GM19238 (cell line): ENCODE results near the gene ZBTB16.

Source experiments
- DNase-seq: peaks from one replicate; pipeline ENCODE4 v3.0.0; 2011; ENCODE audit warnings: low spot score; ENCODE audit not compliant: insufficient read length

The ZBTB16 gene

GRCh38 chr11:114182471-114183043 is 123.0 kb downstream of the ZBTB16 start:
- no peak for DNase-seq

- DNase-seq: no peak
These were observed 123.6 kb downstream of the ZBTB16 start for GRCh38 chr11:114183044-114183511.

GRCh38 chr11:114185436-114185835 is 125.9 kb downstream of the ZBTB16 start:
- no peak for DNase-seq

GRCh38 chr11:114187173-114187572 is 127.7 kb downstream of the ZBTB16 start:
- no peak for DNase-seq

- DNase-seq: no peak
These were observed 129.5 kb downstream of the ZBTB16 start for GRCh38 chr11:114188851-114189570.

GRCh38 chr11:114190630-114191029 is 131.1 kb downstream of the ZBTB16 start:
- no peak for DNase-seq

- DNase-seq: no peak
These were observed 132.4 kb downstream of the ZBTB16 start for GRCh38 chr11:114191893-114192292.

GRCh38 chr11:114192841-114193389 is 133.4 kb downstream of the ZBTB16 start:
- no peak for DNase-seq

GRCh38 chr11:114193730-114194679 is 134.5 kb downstream of the ZBTB16 start:
- no peak for DNase-seq

- no peak for DNase-seq
These were observed 135.2 kb downstream of the ZBTB16 start for GRCh38 chr11:114194702-114195101.

- no peak for DNase-seq
These were observed 135.6 kb downstream of the ZBTB16 start for GRCh38 chr11:114195151-114195550.

- no peak for DNase-seq
These were observed 136.6 kb downstream of the ZBTB16 start for GRCh38 chr11:114195981-114196731.

GRCh38 chr11:114196997-114197703 is 137.6 kb downstream of the ZBTB16 start:
- no peak for DNase-seq

- DNase-seq: no peak
These were observed 138.4 kb downstream of the ZBTB16 start for GRCh38 chr11:114197799-114198500.

- DNase-seq: no peak
These were observed 139.5 kb downstream of the ZBTB16 start for GRCh38 chr11:114199051-114199450.

- no peak for DNase-seq
These were observed 141.0 kb downstream of the ZBTB16 start for GRCh38 chr11:114200351-114201133.

- DNase-seq: no peak
These were observed 141.7 kb downstream of the ZBTB16 start for GRCh38 chr11:114201219-114201618.

- no peak for DNase-seq
These were observed 142.6 kb downstream of the ZBTB16 start for GRCh38 chr11:114202011-114202609.
